H7 (cell line): Measurements from ENCODE around the gene PLEKHO2. TPM values are rescaled to one million over a fixed set of nuclear protein-coding genes. Genes with fewer than 3 reads are reported as not detected.

Experiments
- DNase-seq: peaks from one replicate; pipeline ENCODE4 v3.0.0; 2012
- H3K27me3 ChIP-seq: 2 replicates; pipeline ENCODE4 v1.6.0; 2011; ENCODE audit warnings: mild to moderate bottlenecking, low read length; ENCODE audit not compliant: control insufficient read depth, insufficient read depth
- H3K36me3 ChIP-seq: replicated peaks from 2 replicates; pipeline ENCODE4 v1.5.1; 2011; ENCODE audit warnings: low read length; ENCODE audit not compliant: control insufficient read depth, insufficient read depth
- H3K4me3 ChIP-seq: 2 replicates; pipeline ENCODE4 v1.5.1; 2011; ENCODE audit warnings: low read depth, mild to moderate bottlenecking, control low read depth, low read length, moderate library complexity; ENCODE audit not compliant: insufficient read depth
- total RNA-seq: library from RNA; depleted of rRNA; stranded (reverse); fragments of >200 nt; shearing (Covaris generic); gene quantifications from 2 replicates; pipeline ENCODE4 v1.2.3, GENCODE V29; 2014

Gene PLEKHO2
- total RNA-seq, 1 experiment from 2014 or later = 14.5 TPM

DNA sequence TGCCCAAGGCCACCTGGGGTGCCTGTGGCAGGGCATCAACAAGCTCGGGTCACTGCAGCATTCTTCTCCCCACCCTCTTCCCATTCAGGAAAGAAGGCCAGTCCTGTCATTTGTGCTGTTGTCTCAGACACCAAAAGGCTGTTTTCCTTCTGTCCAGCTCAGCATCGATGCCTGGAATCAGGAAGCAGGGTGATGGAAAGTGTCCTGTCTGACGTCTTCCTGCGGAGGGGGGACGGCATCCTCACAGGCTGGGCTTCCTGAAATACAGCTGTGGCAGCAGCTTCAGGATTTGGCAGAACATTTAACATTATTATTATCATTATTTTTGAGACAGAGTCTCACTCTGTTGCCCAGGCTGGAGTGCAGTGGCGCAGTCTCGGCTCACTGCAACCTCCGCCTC lies 37.0 kb downstream of the PLEKHO2 start:
- Histone ChIP-seq H3K36me3 (no peaks in the 10 kb centered on the region), H3K4me3 (no peak overlapping the region), H3K27me3 (no peaks in the 10 kb centered on the region)
- no peak for DNase-seq

- Histone ChIP-seq H3K4me3 (no peak overlapping the region), H3K36me3 (no peaks in the 10 kb centered on the region), H3K27me3 (no peaks in the 10 kb centered on the region)
- DNase-seq = no peak
These were observed 41.4 kb downstream of the PLEKHO2 start for GRCh38 chr15:64883100-64883581.

DNA sequence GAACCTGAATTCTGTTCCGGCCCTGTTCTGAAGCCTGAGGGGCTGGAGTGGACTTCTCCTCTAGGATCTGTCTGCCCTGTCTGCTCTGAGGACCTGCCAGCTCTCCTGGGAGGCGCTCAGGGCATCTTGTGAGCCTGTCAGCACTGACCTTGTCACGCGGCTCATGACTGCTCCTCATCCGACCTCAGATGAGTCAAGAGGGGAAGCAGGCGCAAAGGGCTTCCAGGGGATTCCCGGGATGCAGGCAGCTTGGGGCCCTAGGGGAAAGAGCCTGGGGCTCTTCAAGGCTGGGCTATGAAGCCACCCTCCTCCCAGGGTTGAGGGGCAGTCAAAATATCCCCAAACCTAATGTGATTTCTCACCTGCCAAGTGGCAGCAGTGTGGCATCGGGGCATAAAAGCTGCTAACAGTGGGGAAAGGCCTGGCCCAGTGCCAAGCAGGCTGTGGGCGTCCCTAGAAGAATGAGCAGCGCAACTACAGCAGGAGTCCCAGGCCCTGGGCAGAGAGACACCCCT lies 42.3 kb downstream of the PLEKHO2 start:
- DNase-seq = peak; percentile 64
- Histone ChIP-seq H3K4me3 (no peak overlapping the region), H3K27me3 (no peaks in the 10 kb centered on the region), H3K36me3 (no peaks in the 10 kb centered on the region)

DNA sequence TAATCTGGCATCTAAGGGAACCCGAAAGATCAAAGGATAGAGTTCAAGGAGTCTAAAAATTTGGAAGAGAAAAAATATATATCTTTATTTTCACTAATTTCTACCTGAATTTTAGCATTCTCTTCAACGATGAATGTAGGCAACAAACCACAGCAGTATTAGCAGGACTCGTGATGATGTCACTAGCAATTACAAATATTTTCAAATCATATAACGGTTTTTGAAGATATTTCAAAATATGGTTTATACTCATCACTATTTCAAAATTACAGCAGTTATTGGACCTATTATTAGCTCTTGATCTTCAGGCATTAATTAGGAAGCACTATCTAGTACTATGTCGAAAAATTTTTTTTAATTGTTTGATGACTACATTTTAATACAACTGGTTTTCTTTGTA lies 43.0 kb downstream of the PLEKHO2 start:
- no peaks in the 10 kb centered on the region for H3K27me3 ChIP-seq
- DNase-seq = no peak
- no peak overlapping the region for H3K4me3 ChIP-seq
- no peaks in the 10 kb centered on the region for H3K36me3 ChIP-seq

DNA sequence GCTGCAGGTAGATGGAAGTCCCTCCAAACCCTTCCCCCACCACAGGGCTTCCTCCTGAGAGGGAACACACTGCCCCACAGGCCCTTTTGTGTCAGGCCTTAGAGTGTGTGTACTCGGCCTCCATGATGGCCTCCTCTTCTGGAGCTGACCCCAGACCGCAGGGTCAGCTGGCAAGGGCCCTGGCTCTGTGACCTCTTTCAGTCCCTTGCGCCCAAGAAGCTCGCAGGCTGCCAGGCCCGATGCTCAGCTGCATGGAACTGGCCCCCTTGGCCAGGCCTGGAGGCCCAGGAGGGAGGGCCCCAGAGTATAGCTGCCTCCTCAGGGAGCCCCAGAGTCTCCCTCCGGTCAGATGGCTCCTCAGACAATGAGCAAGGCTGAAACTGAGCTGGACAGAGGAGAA lies 46.6 kb downstream of the PLEKHO2 start:
- no peak for DNase-seq
- no peak overlapping the region for H3K4me3 ChIP-seq
- H3K27me3 ChIP-seq = no peaks in the 10 kb centered on the region
- H3K36me3 ChIP-seq = no peaks in the 10 kb centered on the region

GRCh38 chr15:64891561-64891960 lies 49.8 kb downstream of the PLEKHO2 start:
- Histone ChIP-seq H3K36me3 (no peaks in the 10 kb centered on the region), H3K4me3 (no peak overlapping the region), H3K27me3 (no peaks in the 10 kb centered on the region)
- DNase-seq = no peak

DNA sequence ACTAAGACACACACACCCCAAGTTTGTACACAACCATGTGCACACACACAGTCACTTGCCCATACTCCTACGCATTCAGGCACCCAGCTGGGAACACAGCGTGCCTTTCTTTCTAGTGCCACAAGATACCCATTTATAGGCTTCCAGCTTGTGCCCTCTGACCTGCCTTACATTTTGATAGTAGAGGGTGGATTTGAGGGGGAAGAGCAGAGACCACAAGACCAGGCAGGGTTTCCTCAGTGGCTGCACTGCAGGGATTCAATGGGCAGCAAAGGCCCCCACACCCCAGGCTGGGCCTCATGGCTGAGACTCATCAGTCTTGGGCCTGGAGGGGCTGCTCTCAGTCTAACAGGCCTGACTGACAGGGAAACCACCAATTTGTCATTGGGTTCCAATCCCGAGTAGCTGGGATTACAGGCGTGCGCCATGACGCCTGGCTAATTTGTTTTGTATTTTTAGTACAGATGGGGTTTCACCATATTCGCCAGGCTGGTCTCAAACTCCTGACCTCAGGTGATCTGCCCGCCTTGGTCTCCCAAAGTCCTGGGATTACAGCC lies 51.2 kb downstream of the PLEKHO2 start:
- no peak for DNase-seq
- H3K36me3 ChIP-seq = no peaks in the 10 kb centered on the region
- no peaks in the 10 kb centered on the region for H3K27me3 ChIP-seq
- H3K4me3 ChIP-seq = no peak overlapping the region

- no peaks in the 10 kb centered on the region for H3K27me3 ChIP-seq
- no peaks in the 10 kb centered on the region for H3K36me3 ChIP-seq
- H3K4me3 ChIP-seq = peak overlapping the region; percentile 43
- DNase-seq = peak; percentile 99
These were observed 52.0 kb downstream of the PLEKHO2 start for GRCh38 chr15:64893481-64894394.

- peak overlapping the region; percentile 43 for H3K4me3 ChIP-seq
- H3K27me3 ChIP-seq = no peaks in the 10 kb centered on the region
- DNase-seq = peak; percentile 89
- H3K36me3 ChIP-seq = no peaks in the 10 kb centered on the region
These were observed 52.8 kb downstream of the PLEKHO2 start for GRCh38 chr15:64894395-64895056.

DNA sequence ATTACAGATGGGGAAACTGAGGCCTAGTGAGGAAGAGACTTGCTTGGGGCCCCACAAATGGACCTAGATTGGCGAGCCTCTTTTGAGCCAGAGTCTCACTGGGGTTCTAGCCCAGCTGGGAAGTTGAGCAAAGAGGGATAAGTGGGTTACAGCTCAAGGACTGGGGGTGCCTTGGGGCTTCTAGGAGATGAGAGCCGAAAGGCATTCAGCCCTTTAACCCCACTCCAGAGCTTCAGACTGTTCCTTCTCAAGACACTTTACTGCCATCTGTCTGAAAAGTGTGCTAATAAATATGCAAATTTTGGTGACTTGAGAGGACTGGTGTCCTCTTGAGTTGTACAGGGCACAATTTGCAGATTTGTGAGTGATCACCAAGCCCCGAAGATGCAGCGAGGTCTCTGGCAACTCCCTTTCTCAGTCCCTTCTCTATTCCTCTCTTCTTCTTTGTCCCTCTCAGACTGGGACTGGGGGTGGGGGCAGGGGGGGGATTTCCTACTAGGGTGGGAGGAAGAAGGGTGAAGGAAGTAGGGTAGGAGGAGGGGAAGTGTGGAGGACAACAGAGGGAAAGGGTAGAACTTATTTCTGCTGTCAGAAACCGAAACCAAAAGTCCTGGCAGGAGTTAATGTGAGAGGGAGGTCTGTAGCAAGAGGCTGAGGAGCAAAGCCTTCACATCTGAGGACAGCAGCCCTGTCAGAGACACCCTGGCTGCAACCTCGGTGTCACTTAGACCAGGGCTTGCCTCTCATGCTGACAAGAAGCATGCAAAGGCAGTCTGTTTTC lies 53.8 kb downstream of the PLEKHO2 start:
- no peak for DNase-seq
- Histone ChIP-seq H3K4me3 (0 out of 2 replicates have a peak overlapping the region, but pooled peaks have one; percentile 43), H3K36me3 (no peaks in the 10 kb centered on the region)

DNA sequence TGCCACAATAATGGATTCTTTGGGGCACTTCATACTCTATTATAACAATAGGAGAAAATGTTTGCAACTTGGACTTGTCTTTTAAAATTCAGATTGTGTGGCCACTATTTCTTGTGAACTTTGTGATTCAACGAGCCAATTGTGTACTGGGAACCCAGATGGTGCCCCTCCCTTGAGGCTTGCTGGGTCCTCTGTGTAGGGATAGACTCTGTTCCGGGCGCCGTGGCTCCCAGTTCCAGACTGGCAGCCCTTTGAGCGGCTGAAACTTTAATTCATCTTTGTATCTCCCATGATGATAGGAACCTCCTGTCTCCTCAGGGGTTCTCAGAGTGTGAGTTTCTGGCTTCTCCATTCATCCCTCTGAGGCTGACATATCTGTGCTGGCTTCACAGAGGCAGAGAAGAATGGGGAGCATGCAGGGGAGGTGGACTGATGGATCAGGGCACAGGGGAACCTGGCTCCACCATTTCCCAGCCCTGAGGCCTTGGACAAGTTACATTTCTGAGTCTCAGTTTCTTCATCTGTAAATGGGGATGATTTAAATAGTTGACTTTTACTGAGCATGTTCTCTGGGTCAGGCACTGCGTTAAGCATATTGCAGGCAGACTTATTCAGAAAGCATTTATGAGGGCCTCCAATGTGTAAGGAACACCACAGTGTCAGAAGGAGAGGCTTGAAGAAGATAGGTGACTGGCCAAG lies 54.8 kb downstream of the PLEKHO2 start:
- no peaks in the 10 kb centered on the region for H3K27me3 ChIP-seq
- H3K36me3 ChIP-seq = no peaks in the 10 kb centered on the region
- no peak overlapping the region for H3K4me3 ChIP-seq
- DNase-seq = no peak

More for the DNA sequence above, 53.8 kb downstream of the PLEKHO2 start:
- no peaks in the 10 kb centered on the region for H3K27me3 ChIP-seq

DNA sequence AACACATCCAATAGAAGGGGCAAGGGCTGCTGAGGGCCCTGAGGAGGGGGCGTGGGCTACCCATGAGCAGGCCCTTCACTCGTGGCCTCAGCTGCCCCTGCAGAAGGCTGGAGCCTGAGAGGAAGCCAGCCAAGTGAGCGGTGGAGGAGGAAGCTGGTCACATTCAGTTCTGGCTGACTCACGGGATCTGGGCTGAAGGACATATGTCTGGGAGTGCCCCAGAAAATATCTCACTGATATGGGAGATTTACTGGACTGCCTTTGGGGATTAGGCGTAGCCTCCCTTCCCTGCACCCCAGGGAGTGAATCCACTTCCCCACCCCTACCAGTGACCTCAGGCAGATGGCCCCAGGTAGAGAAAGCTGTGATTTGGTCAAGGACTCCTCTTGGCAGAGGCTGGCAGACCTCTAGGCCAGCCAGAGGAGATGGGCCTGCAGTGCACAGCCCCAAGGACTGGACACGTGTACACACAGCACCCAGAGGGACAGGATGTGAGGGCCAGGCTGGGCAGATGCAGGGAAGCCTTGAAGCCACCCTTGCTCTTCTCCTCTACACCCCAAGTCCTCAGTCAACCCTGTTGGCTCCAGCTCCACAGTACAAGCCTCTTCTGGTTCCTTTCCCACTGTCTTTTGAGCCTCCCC lies 55.8 kb downstream of the PLEKHO2 start:
- Histone ChIP-seq H3K27me3 (no peaks in the 10 kb centered on the region), H3K36me3 (no peaks in the 10 kb centered on the region), H3K4me3 (no peak overlapping the region)
- no peak for DNase-seq

DNA sequence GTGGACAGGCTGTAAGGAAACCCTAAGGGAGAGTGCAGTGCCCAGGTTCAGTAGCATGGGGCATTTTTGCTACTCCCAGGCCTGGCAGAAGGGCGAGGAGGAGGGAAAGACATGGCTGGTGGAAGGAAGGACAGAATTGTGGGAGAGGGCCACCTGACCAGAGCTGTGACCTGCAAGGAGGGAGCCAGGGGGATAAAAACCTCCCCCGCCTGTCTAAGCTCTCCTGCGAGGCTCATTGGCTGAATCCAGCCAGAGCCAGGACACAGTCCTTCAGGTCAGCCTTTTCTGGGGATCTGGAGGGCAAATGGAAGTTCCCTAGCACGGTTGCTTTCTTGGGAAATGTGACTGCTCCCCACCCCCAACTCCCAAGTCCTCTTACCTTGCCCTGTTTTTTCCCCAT lies 56.7 kb downstream of the PLEKHO2 start:
- Histone ChIP-seq H3K36me3 (no peaks in the 10 kb centered on the region), H3K27me3 (no peaks in the 10 kb centered on the region), H3K4me3 (no peak overlapping the region)
- DNase-seq = peak; percentile 46
